AG09319 (cell line): ENCODE results near the gene SSPN.

Source experiments
- DNase-seq: peaks from one replicate; pipeline ENCODE4 v3.0.0-alpha.2; 2010; ENCODE audit warnings: low read depth; ENCODE audit errors: extremely low read depth
- CTCF ChIP-seq: IDR thresholded peaks from 2 replicates; pipeline ENCODE4 v1.5.1; 2011; ENCODE audit warnings: low read depth, mild to moderate bottlenecking, inconsistent platforms, low read length, moderate library complexity

Gene SSPN

DNA sequence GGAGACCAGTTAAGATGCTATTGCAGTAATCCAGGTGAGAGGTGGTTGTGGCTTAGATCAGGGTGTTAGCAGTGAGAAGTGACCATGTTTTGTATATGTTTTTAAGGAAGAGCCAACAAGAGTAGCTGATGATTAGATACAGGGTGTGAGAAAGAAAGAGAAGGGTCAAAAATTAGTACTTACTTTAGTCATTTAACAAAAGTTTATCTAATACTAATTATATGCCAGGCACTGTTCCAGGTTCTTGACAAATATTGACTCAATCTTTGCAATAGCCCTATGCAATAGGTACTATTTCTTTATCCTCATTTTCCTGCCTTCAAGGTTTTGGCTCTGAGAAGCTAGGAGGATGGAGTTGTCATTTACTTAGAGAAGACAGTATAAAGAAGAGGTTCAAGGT lies 70.2 kb downstream of the SSPN start:
- TF ChIP-seq CTCF, result no peak
- no peak for DNase-seq

DNA sequence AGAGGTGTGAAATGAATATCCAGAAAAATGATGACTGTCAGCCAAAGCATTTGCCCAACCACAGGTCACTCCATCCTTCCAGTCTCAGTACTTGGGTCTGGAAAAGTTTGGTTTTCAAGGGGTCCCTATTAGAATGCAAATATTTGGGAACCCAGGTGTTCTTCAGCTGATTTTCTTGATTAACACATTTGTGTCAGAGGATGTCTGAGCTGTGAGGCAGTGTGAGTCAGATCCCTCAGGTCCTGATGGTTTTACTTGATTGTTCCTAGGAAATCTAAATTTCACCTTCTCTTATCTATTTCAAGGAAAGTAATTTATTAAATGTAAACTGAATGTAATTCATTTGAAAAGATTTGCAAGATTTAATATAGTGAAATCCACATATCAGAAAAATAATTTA lies 71.5 kb downstream of the SSPN start:
- TF ChIP-seq CTCF, result no peak

GRCh38 chr12:26268841-26269561 lies 73.6 kb downstream of the SSPN start:
- no peak for DNase-seq
- no peak for TF ChIP-seq CTCF

More for the DNA sequence above, 71.5 kb downstream of the SSPN start:
- no peak for DNase-seq

- TF ChIP-seq CTCF, result no peak
- no peak for DNase-seq
Observed at GRCh38 chr12:26269562-26270284, 74.3 kb downstream of the SSPN start.

GRCh38 chr12:26271024-26271423 lies 75.7 kb downstream of the SSPN start:
- TF ChIP-seq CTCF, result no peak

DNA sequence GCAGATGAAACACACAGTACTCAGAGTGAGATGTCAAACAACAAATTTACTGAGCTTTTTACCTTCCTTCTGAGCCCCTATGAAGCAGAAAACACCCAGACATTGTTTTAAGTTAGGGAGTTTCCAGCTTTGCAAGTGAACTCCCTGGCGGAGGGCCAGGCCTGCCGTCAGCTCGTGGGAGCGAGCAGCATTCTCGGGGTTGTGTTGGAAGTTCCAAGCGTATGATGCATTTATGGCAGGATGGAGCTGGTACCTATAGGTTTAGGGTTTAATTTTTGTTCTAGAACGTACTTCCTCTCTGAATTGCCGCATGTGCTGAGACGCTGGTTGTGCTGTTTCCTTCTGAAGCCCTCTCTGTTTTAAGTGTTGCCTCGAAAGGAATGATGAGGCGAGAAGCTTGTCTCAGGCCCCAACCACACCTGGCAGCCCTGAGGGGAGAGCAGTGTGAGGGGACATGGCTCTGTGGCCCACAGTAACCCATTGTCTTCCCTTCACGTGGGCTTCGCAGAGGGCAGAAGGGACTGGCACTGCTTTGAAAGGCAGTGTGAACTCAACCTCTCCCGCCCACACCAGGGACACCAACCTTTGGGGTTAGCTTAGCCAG lies 76.6 kb downstream of the SSPN start:
- no peak for TF ChIP-seq CTCF
- DNase-seq, result no peak

More at GRCh38 chr12:26271024-26271423, 75.7 kb downstream of the SSPN start:
- DNase-seq, result no peak

GRCh38 chr12:26272851-26273250 lies 77.5 kb downstream of the SSPN start:
- TF ChIP-seq CTCF, result no peak
- no peak for DNase-seq
